Lower lobe of right lung (tissue), 2 donors: ENCODE data around the gene ATXN7. TPM values are rescaled to one million over a fixed set of nuclear protein-coding genes. Genes with fewer than 3 reads are reported as not detected.
A peak's percentile ranks its signal among the peaks of the same experiment; 100 is the strongest.

Source experiments
- ATAC-seq, 2 donors: fragments of 200-7000 bp; cut with Tn5 transposase; one replicate each; pipeline ENCODE4 v1.9.1; 2020 to 2022; ENCODE audit warnings: mild to moderate bottlenecking in 2 of 2, moderate library complexity in 2 of 2
- DNase-seq: peaks from one replicate; pipeline ENCODE4 v3.0.0-alpha.2; 2020
- H3K27ac ChIP-seq: fragments of 200-600 bp; one replicate; pipeline ENCODE4 v1.8.0; 2022
- H3K27me3 ChIP-seq: fragments of 200-600 bp; one replicate; pipeline ENCODE4 v1.8.0; 2022; ENCODE audit warnings: low read depth
- H3K36me3 ChIP-seq: fragments of 200-600 bp; one replicate; pipeline ENCODE4 v1.8.0; 2022; ENCODE audit warnings: mild to moderate bottlenecking
- H3K4me1 ChIP-seq: fragments of 200-600 bp; one replicate; pipeline ENCODE4 v1.8.0; 2022
- H3K4me3 ChIP-seq: fragments of 200-600 bp; one replicate; pipeline ENCODE4 v1.8.0; 2022; ENCODE audit warnings: mild to moderate bottlenecking
- H3K9me3 ChIP-seq: fragments of 200-600 bp; one replicate; pipeline ENCODE4 v1.8.0; 2022
- CTCF ChIP-seq: fragments of 200-600 bp; IDR thresholded peaks from one replicate; pipeline ENCODE4 v1.8.0; 2022; ENCODE audit warnings: antibody characterized with exemption, mild to moderate bottlenecking
- intact Hi-C: fragments of 100-400 bp; cut with DNase I; formaldehyde crosslinking; loops from one replicate; pipeline ENCODE4 v1.11.0; 2022
- total RNA-seq: library from RNA; stranded (reverse); fragmentation: NEBNext Ultra II Directional; extraction: Animal tissue kit (Norgen Biotek cat#: 25700); gene quantifications from one replicate; pipeline ENCODE4 v1.2.1, GENCODE V29; 2021
- donor health status: DM: no; HTN: yes; CAD: no; lungs with severe emphysema.

ATXN7 gene
- total RNA-seq, 1 donor from 2014 or later = 37.3 TPM

DNA sequence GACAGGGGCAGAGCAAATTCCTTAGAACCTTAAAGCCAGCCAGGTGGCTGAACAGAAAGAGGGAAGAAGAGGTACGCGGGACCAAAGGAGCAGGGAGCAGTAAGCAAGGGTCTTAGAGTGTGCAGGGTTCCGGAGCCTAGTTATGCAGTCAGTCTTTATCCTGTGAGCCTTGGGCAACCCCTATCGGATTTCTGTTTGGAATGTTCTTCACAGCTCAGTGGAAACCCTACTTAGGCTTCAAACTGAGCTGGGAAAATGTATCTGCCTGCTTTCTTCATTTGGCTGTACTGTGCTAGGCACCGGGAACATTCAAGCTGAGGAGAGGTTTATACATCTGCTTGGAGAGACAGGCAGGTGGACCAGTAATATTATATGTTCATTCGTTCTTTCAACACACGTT lies 122.5 kb downstream of the ATXN7 start:
- peaks cover 14% of the 10 kb centered on the region for H3K4me1 ChIP-seq
- no peak overlapping the region for H3K27ac ChIP-seq
- H3K27me3 ChIP-seq = no peaks in the 10 kb centered on the region
- DNase-seq (no peak), ATAC-seq (no peak)
- no peak for TF ChIP-seq CTCF
- H3K36me3 ChIP-seq = peaks cover 94% of the 10 kb centered on the region
- no peak overlapping the region for H3K4me3 ChIP-seq
- intact Hi-C loops = no loop called here
- no peaks in the 10 kb centered on the region for H3K9me3 ChIP-seq

DNA sequence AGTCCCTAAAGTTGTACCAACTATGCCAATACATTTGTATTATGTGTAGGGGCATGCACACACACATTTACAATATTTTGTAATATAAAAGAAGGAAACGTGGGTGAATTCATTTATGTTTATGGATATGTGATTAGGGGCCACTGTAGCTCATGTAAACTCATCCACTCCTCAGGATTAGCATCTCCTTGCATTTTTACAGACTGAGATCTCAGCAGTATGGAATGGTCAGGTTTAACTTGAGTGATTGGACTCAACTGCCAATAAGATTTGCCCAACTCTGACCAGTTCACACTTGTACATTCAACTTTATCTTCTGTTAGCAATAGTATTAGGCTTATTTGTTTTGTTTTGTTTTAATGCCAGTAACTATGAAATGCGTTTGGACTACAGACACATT lies 123.2 kb downstream of the ATXN7 start:
- no peak overlapping the region for H3K4me3 ChIP-seq
- H3K4me1 ChIP-seq = peaks cover 8% of the 10 kb centered on the region
- no peak overlapping the region for H3K27ac ChIP-seq
- H3K9me3 ChIP-seq = no peaks in the 10 kb centered on the region
- DNase-seq = no peak
- intact Hi-C loops = no loop called here
- ATAC-seq = no peak
- H3K36me3 ChIP-seq = peaks cover 95% of the 10 kb centered on the region
- no peaks in the 10 kb centered on the region for H3K27me3 ChIP-seq
- TF ChIP-seq CTCF = no peak

DNA sequence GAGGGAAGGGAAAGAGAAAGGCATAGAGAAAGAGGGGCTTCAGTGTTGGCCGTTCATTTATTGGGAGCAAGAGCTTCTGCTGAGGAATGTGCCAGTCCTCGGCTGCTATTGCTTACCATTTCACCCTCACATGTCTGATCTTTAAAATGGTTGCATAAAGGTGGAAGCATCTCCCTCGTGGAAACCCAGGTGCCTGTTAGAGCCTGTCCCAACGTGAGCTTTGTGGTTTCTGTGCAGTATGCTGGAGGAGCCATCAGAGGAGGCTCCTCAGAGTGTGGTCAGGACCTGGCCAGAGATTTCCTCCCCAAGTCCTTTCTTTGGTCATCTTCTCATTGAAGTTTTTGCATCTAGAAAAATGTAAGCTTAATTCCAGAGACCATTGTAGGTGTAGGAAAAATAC lies 125.3 kb downstream of the ATXN7 start:
- ATAC-seq (no peak), DNase-seq (no peak)
- no peak overlapping the region for H3K27ac ChIP-seq
- peaks cover 98% of the 10 kb centered on the region for H3K36me3 ChIP-seq
- peaks cover 8% of the 10 kb centered on the region for H3K4me1 ChIP-seq
- intact Hi-C loops = no loop called here
- TF ChIP-seq CTCF = no peak
- no peaks in the 10 kb centered on the region for H3K9me3 ChIP-seq
- no peak overlapping the region for H3K4me3 ChIP-seq
- H3K27me3 ChIP-seq = no peaks in the 10 kb centered on the region

DNA sequence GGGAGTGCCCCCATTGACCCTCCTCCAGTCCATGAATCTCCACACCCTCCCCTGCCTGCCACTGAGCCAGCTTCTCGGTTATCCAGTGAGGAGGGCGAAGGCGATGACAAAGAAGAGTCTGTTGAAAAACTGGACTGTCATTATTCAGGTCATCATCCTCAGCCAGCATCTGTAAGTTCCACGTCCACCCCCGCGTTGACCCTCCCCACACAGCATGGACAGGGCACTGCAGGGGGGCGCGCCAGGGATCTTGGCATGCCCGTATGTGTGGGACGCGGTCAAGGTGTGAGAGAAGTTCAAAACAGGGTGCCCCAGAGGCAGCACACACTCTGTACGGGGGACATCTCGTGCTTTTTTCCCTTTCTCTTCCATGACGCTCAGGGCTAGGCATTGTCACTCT lies 126.5 kb downstream of the ATXN7 start:
- intact Hi-C loops = no loop called here

GRCh38 chr3:63990733-63991132 lies 127.1 kb downstream of the ATXN7 start:
- Histone ChIP-seq H3K27ac (peak overlapping the region; percentile 31), H3K4me3 (no peak overlapping the region), H3K9me3 (no peaks in the 10 kb centered on the region), H3K4me1 (peaks cover 11% of the 10 kb centered on the region), H3K36me3 (peaks cover 99% of the 10 kb centered on the region), H3K27me3 (no peaks in the 10 kb centered on the region)
- intact Hi-C loops = no loop called here
- no peak for TF ChIP-seq CTCF
- no peak for DNase-seq
- no peak for ATAC-seq

More for the DNA sequence above, 126.5 kb downstream of the ATXN7 start:
- no peaks in the 10 kb centered on the region for H3K9me3 ChIP-seq
- no peak for DNase-seq
- H3K36me3 ChIP-seq = peaks cover 98% of the 10 kb centered on the region
- ATAC-seq = no peak
- H3K4me1 ChIP-seq = peaks cover 8% of the 10 kb centered on the region
- H3K27me3 ChIP-seq = no peaks in the 10 kb centered on the region
- TF ChIP-seq CTCF = no peak
- H3K4me3 ChIP-seq = no peak overlapping the region
- peak overlapping the region; percentile 31 for H3K27ac ChIP-seq

- TF ChIP-seq CTCF = no peak
- H3K36me3 ChIP-seq = peaks cover 99% of the 10 kb centered on the region
- DNase-seq (no peak), ATAC-seq (no peak)
- no peak overlapping the region for H3K27ac ChIP-seq
- H3K4me3 ChIP-seq = no peak overlapping the region
- H3K27me3 ChIP-seq = no peaks in the 10 kb centered on the region
- no peaks in the 10 kb centered on the region for H3K9me3 ChIP-seq
- peaks cover 11% of the 10 kb centered on the region for H3K4me1 ChIP-seq
- intact Hi-C loops = no loop called here
These were observed 128.0 kb downstream of the ATXN7 start for GRCh38 chr3:63991666-63992065.
